Subcutaneous abdominal adipose tissue (tissue), 5 donors: ENCODE results near the gene ZBTB16.
"Not testable (repeated sequence)": the region's sequence is repeated elsewhere in the genome, so short reads cannot be mapped to it uniquely, and the experiment has no call there.

ENCODE experiments used
- H3K27ac ChIP-seq: one replicate; pipeline ENCODE4 v1.7.0; 2013; ENCODE audit warnings: low read depth, mild to moderate bottlenecking, inconsistent platforms, low read length, moderate library complexity
- H3K27me3 ChIP-seq, 5 donors: one replicate each; pipeline ENCODE4 v1.7.0; 2013; ENCODE audit warnings: low read length in 5 of 5, inconsistent platforms in 1 of 5; ENCODE audit not compliant: control insufficient read depth in 5 of 5, insufficient read depth in 4 of 5
- H3K36me3 ChIP-seq, 5 donors: one replicate each; pipeline ENCODE4 v1.7.0; 2013; ENCODE audit warnings: low read length in 5 of 5; ENCODE audit not compliant: control insufficient read depth in 5 of 5, insufficient read depth in 5 of 5
- H3K4me1 ChIP-seq, 5 donors: one replicate each; pipeline ENCODE4 v1.7.0; 2013; ENCODE audit warnings: low read length in 5 of 5, mild to moderate bottlenecking in 3 of 5, moderate library complexity in 1 of 5; ENCODE audit not compliant: control insufficient read depth in 5 of 5, insufficient read depth in 5 of 5
- H3K4me3 ChIP-seq, 5 donors: one replicate each; pipeline ENCODE4 v1.7.0; 2013; ENCODE audit warnings: low read length in 5 of 5, low read depth in 1 of 5
- H3K9ac ChIP-seq, 5 donors: one replicate each; pipeline ENCODE4 v1.7.0; 2013; ENCODE audit warnings: low read length in 5 of 5, mild to moderate bottlenecking in 4 of 5, moderate library complexity in 3 of 5
- H3K9me3 ChIP-seq, 5 donors: one replicate each; pipeline ENCODE4 v1.7.0; 2013; ENCODE audit warnings: low read length in 5 of 5; ENCODE audit not compliant: control insufficient read depth in 5 of 5
- donor health status: healthy.
- donor health status: healthy.
- donor health status: healthy.
- donor health status: healthy.
- donor health status: healthy.

Gene ZBTB16

GRCh38 chr11:114040706-114041211, 18.8 kb upstream of the ZBTB16 start:
- Histone ChIP-seq H3K27ac (no peak overlapping the region), H3K9ac (no peak overlapping the region), H3K9me3 (no peaks in the 10 kb centered on the region), H3K4me3 (no peak overlapping the region), H3K36me3 (no peaks in the 10 kb centered on the region), H3K27me3 (no peaks in the 10 kb centered on the region), H3K4me1 (peaks cover 0 to 19% (median 7%) of the 10 kb centered on the region in 5 donors)

GRCh38 chr11:114042234-114042633, 17.3 kb upstream of the ZBTB16 start:
- Histone ChIP-seq H3K36me3 (no peaks in the 10 kb centered on the region), H3K27ac (no peak overlapping the region), H3K9ac (no peak overlapping the region), H3K9me3 (no peaks in the 10 kb centered on the region), H3K4me1 (peaks cover 0 to 7% (median 0%) of the 10 kb centered on the region in 5 donors), H3K4me3 (no peak overlapping the region), H3K27me3 (no peaks in the 10 kb centered on the region)

GRCh38 chr11:114044042-114044871, 15.3 kb upstream of the ZBTB16 start:
- no peak overlapping the region for H3K9ac ChIP-seq
- H3K27ac ChIP-seq: peak overlapping the region; percentile 33
- H3K4me1 ChIP-seq: peaks cover 0 to 13% (median 3%) of the 10 kb centered on the region in 5 donors
- H3K9me3 ChIP-seq: no peaks in the 10 kb centered on the region
- no peaks in the 10 kb centered on the region for H3K36me3 ChIP-seq
- H3K27me3 ChIP-seq: no peaks in the 10 kb centered on the region
- H3K4me3 ChIP-seq: no peak overlapping the region

- Histone ChIP-seq H3K27ac (no peak overlapping the region), H3K4me3 (no peak overlapping the region), H3K36me3 (no peaks in the 10 kb centered on the region), H3K4me1 (peaks cover 0 to 18% (median 5%) of the 10 kb centered on the region in 5 donors), H3K9me3 (no peaks in the 10 kb centered on the region), H3K9ac (no peak overlapping the region), H3K27me3 (no peaks in the 10 kb centered on the region)
Measured at GRCh38 chr11:114047327-114047726, 12.2 kb upstream of the ZBTB16 start.

- Histone ChIP-seq H3K27ac (no peak overlapping the region), H3K9ac (no peak overlapping the region)
Measured at GRCh38 chr11:114049050-114049449, 10.5 kb upstream of the ZBTB16 start.

GRCh38 chr11:114049766-114050165, 9.7 kb upstream of the ZBTB16 start:
- H3K36me3 ChIP-seq, H3K27ac ChIP-seq, H3K9ac ChIP-seq, H3K27me3 ChIP-seq, H3K9me3 ChIP-seq, H3K4me3 ChIP-seq: not testable (repeated sequence)
- H3K4me1 ChIP-seq: peaks cover 0 to 13% (median 5%) of the 10 kb centered on the region in 5 donors

More at GRCh38 chr11:114049050-114049449, 10.5 kb upstream of the ZBTB16 start:
- Histone ChIP-seq H3K9me3 (no peaks in the 10 kb centered on the region), H3K27me3 (no peaks in the 10 kb centered on the region), H3K4me1 (peaks cover 0 to 18% (median 5%) of the 10 kb centered on the region in 5 donors), H3K36me3 (no peaks in the 10 kb centered on the region), H3K4me3 (no peak overlapping the region)

GRCh38 chr11:114050258-114050927, 9.1 kb upstream of the ZBTB16 start:
- Histone ChIP-seq H3K4me3 (no peak overlapping the region), H3K36me3 (no peaks in the 10 kb centered on the region), H3K9ac (no peak overlapping the region), H3K9me3 (no peaks in the 10 kb centered on the region), H3K27ac (no peak overlapping the region), H3K4me1 (peaks cover 0 to 13% (median 5%) of the 10 kb centered on the region in 5 donors), H3K27me3 (no peaks in the 10 kb centered on the region)

- H3K9me3 ChIP-seq: no peaks in the 10 kb centered on the region
- no peaks in the 10 kb centered on the region for H3K27me3 ChIP-seq
- H3K27ac ChIP-seq: no peak overlapping the region
- H3K36me3 ChIP-seq: no peaks in the 10 kb centered on the region
- peaks cover 0 to 13% (median 5%) of the 10 kb centered on the region in 5 donors for H3K4me1 ChIP-seq
- H3K4me3 ChIP-seq: no peak overlapping the region
- H3K9ac ChIP-seq: no peak overlapping the region
Measured at GRCh38 chr11:114051558-114051957, 8.0 kb upstream of the ZBTB16 start.

GRCh38 chr11:114052160-114052559, 7.4 kb upstream of the ZBTB16 start:
- Histone ChIP-seq H3K36me3 (no peaks in the 10 kb centered on the region), H3K9me3 (no peaks in the 10 kb centered on the region), H3K4me3 (no peak overlapping the region), H3K27me3 (no peaks in the 10 kb centered on the region), H3K9ac (no peak overlapping the region), H3K4me1 (peaks cover 0 to 13% (median 5%) of the 10 kb centered on the region in 5 donors), H3K27ac (no peak overlapping the region)

- H3K27me3 ChIP-seq: no peaks in the 10 kb centered on the region
- no peak overlapping the region for H3K9ac ChIP-seq
- no peaks in the 10 kb centered on the region for H3K36me3 ChIP-seq
- no peaks in the 10 kb centered on the region for H3K9me3 ChIP-seq
- H3K27ac ChIP-seq: no peak overlapping the region
- H3K4me3 ChIP-seq: no peak overlapping the region
- peaks cover 2 to 14% (median 9%) of the 10 kb centered on the region in 5 donors for H3K4me1 ChIP-seq
Measured at GRCh38 chr11:114053406-114053805, 6.1 kb upstream of the ZBTB16 start.
